Progenitor cell of endocrine pancreas (in vitro differentiated cells): ENCODE data around the gene RBL2. TPM values are rescaled to one million over a fixed set of nuclear protein-coding genes. Genes with fewer than 3 reads are reported as not detected.

Source experiments
- DNase-seq: peaks from one replicate; pipeline ENCODE4 v3.0.0; 2021; ENCODE audit warnings: low spot score; ENCODE audit not compliant: unreplicated experiment
- H3K27ac Mint-ChIP-seq: 2 replicates; pipeline ENCODE4 v1.8.0; 2021; ENCODE audit warnings: mild to moderate bottlenecking, moderate library complexity, mixed read lengths
- H3K27me3 Mint-ChIP-seq: 2 replicates; pipeline ENCODE4 v1.8.0; 2021; ENCODE audit warnings: mixed read lengths
- H3K36me3 Mint-ChIP-seq: 2 replicates; pipeline ENCODE4 v1.8.0; 2022; ENCODE audit warnings: mixed read lengths; ENCODE audit not compliant: insufficient read depth
- H3K4me1 Mint-ChIP-seq: 2 replicates; pipeline ENCODE4 v1.8.0; 2021; ENCODE audit warnings: low read depth, mixed read lengths
- H3K4me3 Mint-ChIP-seq: 2 replicates; pipeline ENCODE4 v1.8.0; 2021; ENCODE audit warnings: low read depth, mild to moderate bottlenecking, moderate library complexity, mixed read lengths
- H3K9me3 Mint-ChIP-seq: 2 replicates; pipeline ENCODE4 v1.8.0; 2021; ENCODE audit warnings: low read depth, mixed read lengths
- CTCF ChIP-seq: fragments of 200-600 bp; sonication (generic); IDR thresholded peaks from one replicate; pipeline ENCODE4 v1.5.0; 2021; ENCODE audit warnings: antibody characterized with exemption, mild to moderate bottlenecking; ENCODE audit not compliant: unreplicated experiment
- total RNA-seq: library from RNA; stranded (reverse); gene quantifications from 2 replicates; pipeline ENCODE4 v1.2.1, GENCODE V29; 2021

The RBL2 gene
- total RNA-seq, 1 donor from 2014 or later, result 37.7 TPM

GRCh38 chr16:53476867-53477266 lies 42.6 kb downstream of the RBL2 start:
- Mint-ChIP-seq H3K27ac (no peak overlapping the region), H3K36me3 (peaks cover 20% of the 10 kb centered on the region), H3K4me3 (no peak overlapping the region), H3K27me3 (no peaks in the 10 kb centered on the region), H3K9me3 (no peaks in the 10 kb centered on the region), H3K4me1 (no peaks in the 10 kb centered on the region)
- DNase-seq, result no peak
- no peak for TF ChIP-seq CTCF

GRCh38 chr16:53478965-53479364 lies 44.7 kb downstream of the RBL2 start:
- H3K4me3 Mint-ChIP-seq, result no peak overlapping the region
- no peaks in the 10 kb centered on the region for H3K9me3 Mint-ChIP-seq
- H3K36me3 Mint-ChIP-seq, result peaks cover 14% of the 10 kb centered on the region
- no peaks in the 10 kb centered on the region for H3K4me1 Mint-ChIP-seq
- no peaks in the 10 kb centered on the region for H3K27me3 Mint-ChIP-seq
- no peak for TF ChIP-seq CTCF
- DNase-seq, result no peak
- H3K27ac Mint-ChIP-seq, result no peak overlapping the region

GRCh38 chr16:53480394-53480793 lies 46.1 kb downstream of the RBL2 start:
- H3K27ac Mint-ChIP-seq, result no peak overlapping the region
- no peaks in the 10 kb centered on the region for H3K4me1 Mint-ChIP-seq
- no peak for TF ChIP-seq CTCF
- no peaks in the 10 kb centered on the region for H3K27me3 Mint-ChIP-seq
- H3K36me3 Mint-ChIP-seq, result peaks cover 23% of the 10 kb centered on the region
- no peaks in the 10 kb centered on the region for H3K9me3 Mint-ChIP-seq
- no peak for DNase-seq
- H3K4me3 Mint-ChIP-seq, result no peak overlapping the region

- Mint-ChIP-seq H3K36me3 (peaks cover 39% of the 10 kb centered on the region), H3K27me3 (no peaks in the 10 kb centered on the region), H3K27ac (no peak overlapping the region), H3K4me3 (no peak overlapping the region), H3K9me3 (peaks cover 12% of the 10 kb centered on the region), H3K4me1 (no peaks in the 10 kb centered on the region)
- no peak for DNase-seq
- TF ChIP-seq CTCF, result no peak
Measured at GRCh38 chr16:53482123-53482522, 47.9 kb downstream of the RBL2 start.

- Mint-ChIP-seq H3K4me3 (no peak overlapping the region), H3K27ac (no peak overlapping the region), H3K4me1 (no peaks in the 10 kb centered on the region), H3K9me3 (peaks cover 13% of the 10 kb centered on the region), H3K27me3 (no peaks in the 10 kb centered on the region), H3K36me3 (peaks cover 47% of the 10 kb centered on the region)
- no peak for TF ChIP-seq CTCF
- no peak for DNase-seq
Measured at GRCh38 chr16:53484542-53484941, 50.3 kb downstream of the RBL2 start.

GRCh38 chr16:53486230-53486629 lies 52.0 kb downstream of the RBL2 start:
- Mint-ChIP-seq H3K27me3 (no peaks in the 10 kb centered on the region), H3K4me3 (no peak overlapping the region), H3K36me3 (peaks cover 47% of the 10 kb centered on the region), H3K27ac (no peak overlapping the region), H3K9me3 (peaks cover 13% of the 10 kb centered on the region), H3K4me1 (no peaks in the 10 kb centered on the region)
- no peak for DNase-seq
- TF ChIP-seq CTCF, result no peak
